ENCODE data around the gene LDB3. TPM values are rescaled to one million over a fixed set of nuclear protein-coding genes. Genes with fewer than 3 reads are reported as not detected.

Gene LDB3
- total and polyA plus RNA-seq, 2 donors: 7.1 to 8.2 TPM

DNA sequence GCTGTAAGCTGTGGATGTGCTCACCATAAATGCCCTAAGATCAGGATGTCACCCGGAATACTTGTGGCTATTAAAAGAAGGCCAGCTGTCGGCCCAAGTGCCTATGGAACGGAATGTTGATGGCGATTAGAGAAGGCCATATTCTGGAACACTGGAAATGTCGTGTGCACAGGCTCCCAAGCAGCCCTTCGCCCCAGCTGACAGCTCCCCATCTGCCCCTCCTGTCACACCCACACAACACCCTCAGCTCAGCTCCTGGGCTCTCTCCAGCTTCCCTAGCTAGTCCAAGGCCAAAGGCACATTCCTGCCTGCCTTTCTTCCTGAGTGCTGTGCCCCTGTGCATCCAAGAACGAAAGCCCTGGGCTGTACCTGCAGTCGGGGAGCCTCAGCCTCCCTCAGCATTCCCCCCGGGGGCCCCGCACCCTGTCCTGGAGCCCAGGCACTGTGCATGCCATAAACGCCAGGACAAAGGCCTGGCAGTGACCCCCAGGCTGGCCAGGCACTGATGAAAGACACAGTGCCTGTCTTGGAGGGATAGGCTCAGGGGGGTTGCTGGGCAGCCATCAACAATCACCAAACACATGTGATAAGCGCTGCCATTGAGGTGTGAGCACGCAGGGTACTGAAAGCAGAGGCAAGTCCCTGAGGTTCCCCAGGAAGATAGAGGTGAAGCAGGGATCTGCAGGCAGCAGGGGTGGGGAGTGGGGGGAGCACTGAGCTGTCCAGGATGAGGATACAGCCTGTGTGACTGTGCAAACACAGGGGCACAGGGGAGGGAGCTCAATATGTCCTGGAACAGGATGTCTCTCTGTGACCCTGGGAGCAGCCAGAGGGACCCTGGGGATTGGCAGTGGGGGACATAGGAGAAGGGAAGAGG is 3.7 kb upstream of the LDB3 start:
- DNase-seq (ENCODE audit: extremely low spot score): no peak
- Histone ChIP-seq H3K4me1 (ENCODE audit: insufficient read depth) (no peaks in the 10 kb centered on the region), H3K36me3 (ENCODE audit: insufficient read depth) (no peaks in the 10 kb centered on the region), H3K27ac (ENCODE audit: low read depth) (no peak overlapping the region), H3K4me3 (ENCODE audit: low read depth, low read length) (no peak overlapping the region)
- 65% methylated on average over 13 of the region's 13 CpGs for WGBS

DNA sequence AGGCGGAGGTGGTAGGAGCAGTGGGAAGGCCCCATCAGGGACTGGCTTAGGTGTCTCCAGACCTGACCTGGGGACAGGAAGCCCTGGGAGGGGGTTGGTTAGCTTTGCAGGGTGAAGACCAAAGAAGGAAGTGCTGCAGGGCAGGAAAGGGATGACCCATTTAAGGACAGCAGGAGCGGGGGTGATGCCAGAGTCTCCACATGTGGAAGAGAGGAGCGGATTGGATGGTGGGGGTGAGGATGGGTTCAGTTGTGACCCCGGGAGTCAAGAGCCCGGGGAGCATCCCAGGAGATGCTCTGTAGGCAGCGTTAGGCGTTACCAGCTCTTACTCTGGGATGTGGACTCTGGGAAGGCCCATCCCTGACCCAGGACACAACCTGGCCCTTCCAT is 3.1 kb upstream of the LDB3 start:
- Histone ChIP-seq H3K4me3 (ENCODE audit: low read depth, low read length) (no peak overlapping the region), H3K36me3 (ENCODE audit: insufficient read depth) (no peaks in the 10 kb centered on the region), H3K27ac (ENCODE audit: low read depth) (no peak overlapping the region), H3K4me1 (ENCODE audit: insufficient read depth) (no peaks in the 10 kb centered on the region)
- DNase-seq (ENCODE audit: extremely low spot score): no peak
- 87% methylated on average over 7 of the region's 7 CpGs for WGBS

DNA sequence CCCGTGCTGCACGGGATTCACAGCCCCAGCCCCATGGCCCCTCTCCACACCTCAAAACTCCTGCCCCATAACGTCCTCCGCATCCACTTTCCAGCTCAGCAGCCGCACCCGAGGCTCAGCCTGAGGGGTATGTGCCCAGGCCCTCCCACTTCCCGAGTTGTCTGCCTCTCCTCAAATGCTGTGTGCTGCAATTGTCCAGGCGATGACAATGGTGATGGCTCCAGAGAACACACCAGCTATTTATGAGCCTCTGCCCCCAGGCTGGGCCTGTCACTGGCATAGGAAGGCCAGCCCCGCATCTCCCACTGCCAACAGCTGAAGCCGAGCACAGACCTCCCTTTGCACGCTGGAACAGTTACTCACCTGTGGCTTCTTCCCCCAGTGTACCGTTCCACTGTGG is 2.4 kb upstream of the LDB3 start:
- no peaks in the 10 kb centered on the region for H3K4me1 ChIP-seq (ENCODE audit: insufficient read depth)
- whole genome bisulfite sequencing: 81% methylated on average over 12 of the region's 12 CpGs
- H3K27ac ChIP-seq (ENCODE audit: low read depth): no peak overlapping the region

DNA sequence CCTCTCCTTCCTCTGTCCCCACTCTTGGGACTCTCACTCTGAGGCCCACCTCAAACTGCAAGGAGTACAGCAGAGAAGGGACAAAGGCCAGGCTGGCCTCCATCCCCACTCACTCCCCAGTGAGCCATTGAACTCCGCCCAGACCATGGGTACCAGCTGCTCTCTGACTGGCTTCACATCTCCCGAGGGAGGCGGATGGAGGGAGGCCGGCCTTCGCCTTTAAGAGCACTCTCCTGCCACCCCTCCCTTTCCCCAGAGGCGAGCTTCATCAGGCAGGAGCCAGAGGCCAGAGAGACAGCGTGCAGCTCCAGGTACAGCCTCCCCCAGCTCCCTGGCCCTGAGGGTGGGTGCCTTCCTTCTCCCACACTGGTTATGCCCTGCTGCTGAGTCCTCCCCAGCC is 1.8 kb upstream of the LDB3 start:
- Histone ChIP-seq H3K4me3 (ENCODE audit: low read depth, low read length) (no peak overlapping the region), H3K36me3 (ENCODE audit: insufficient read depth) (no peaks in the 10 kb centered on the region), H3K27ac (ENCODE audit: low read depth) (peak overlapping the region; percentile 15), H3K4me1 (ENCODE audit: insufficient read depth) (no peaks in the 10 kb centered on the region)
- 90% methylated on average over 7 of the region's 7 CpGs for WGBS
- DNase-seq (ENCODE audit: extremely low spot score): no peak

More for the DNA sequence above, 2.4 kb upstream of the LDB3 start:
- DNase-seq (ENCODE audit: extremely low spot score): no peak
- no peak overlapping the region for H3K4me3 ChIP-seq (ENCODE audit: low read depth, low read length)
- H3K36me3 ChIP-seq (ENCODE audit: insufficient read depth): no peaks in the 10 kb centered on the region

DNA sequence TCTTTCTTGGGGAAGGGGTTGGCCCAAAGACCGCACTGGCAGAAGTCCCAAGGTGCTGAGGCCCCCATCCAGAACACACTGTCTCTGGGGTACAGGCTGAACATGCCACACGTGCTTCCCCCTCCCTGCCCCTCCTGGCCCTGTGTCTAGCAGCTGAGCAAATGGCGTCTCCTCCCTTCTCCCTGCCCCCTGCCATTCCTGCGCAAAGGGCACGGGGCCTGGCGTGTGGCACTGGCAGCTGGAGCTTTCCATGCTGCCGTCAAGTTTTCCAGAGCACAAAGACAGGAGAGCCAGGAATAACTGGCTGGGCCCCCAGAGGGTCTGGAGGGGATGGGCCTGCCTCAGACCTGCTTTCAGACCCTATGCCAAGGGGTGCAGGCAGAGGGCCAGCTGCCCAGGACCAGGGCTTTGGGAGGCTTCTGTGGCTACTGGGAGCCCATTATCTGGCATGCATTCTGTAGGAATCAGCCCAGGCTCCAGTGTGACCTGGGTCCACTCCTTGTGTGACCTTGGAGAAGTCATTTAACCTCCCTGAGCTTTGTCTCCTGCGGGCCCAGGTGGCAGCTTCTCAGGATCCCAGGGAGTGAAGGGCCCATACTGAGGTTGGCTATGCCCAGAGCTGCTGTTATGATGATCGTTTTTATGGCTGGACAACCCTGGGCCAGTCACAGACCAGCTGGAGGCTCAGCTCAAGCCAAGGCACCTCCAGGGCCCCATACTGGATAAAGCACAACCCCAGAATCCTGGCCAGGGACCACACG is 710 bp upstream of the LDB3 start:
- H3K4me1 ChIP-seq (ENCODE audit: insufficient read depth): no peaks in the 10 kb centered on the region
- no peak overlapping the region for H3K27ac ChIP-seq (ENCODE audit: low read depth)
- no peak for DNase-seq (ENCODE audit: extremely low spot score)
- WGBS: 79% methylated on average over 10 of the region's 10 CpGs
- H3K4me3 ChIP-seq (ENCODE audit: low read depth, low read length): no peak overlapping the region
- H3K36me3 ChIP-seq (ENCODE audit: insufficient read depth): no peaks in the 10 kb centered on the region

DNA sequence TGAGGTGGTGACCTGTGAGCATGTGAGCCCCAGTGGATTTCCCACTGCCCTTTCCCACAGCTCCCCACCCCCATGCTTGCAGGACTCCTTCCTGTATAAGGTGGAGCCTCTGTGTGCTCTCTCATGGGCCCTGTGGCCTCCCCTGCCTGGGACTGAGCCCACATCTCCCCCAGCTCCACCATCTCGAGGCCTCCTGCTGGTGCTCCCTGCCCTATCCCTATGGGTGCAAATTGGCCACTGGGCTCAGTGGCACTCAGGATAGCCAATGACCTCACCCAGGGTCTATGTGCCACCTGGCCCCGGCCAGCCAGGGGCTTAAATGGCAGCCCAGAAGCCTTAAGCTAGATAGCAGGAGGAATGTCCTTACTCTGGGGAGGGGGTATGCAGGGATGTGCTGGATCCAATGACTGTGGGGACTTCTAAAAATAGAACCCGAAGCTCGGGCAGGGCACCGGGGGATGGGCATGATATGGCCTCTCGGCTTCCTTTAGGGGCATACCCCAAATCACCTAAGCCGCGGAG is 2.0 kb downstream of the LDB3 start:
- WGBS: 71% methylated on average over 8 of the region's 8 CpGs
- Histone ChIP-seq H3K27ac (ENCODE audit: low read depth) (no peak overlapping the region), H3K36me3 (ENCODE audit: insufficient read depth) (no peaks in the 10 kb centered on the region), H3K4me1 (ENCODE audit: insufficient read depth) (no peaks in the 10 kb centered on the region), H3K4me3 (ENCODE audit: low read depth, low read length) (no peak overlapping the region)
- DNase-seq (ENCODE audit: extremely low spot score): no peak

DNA sequence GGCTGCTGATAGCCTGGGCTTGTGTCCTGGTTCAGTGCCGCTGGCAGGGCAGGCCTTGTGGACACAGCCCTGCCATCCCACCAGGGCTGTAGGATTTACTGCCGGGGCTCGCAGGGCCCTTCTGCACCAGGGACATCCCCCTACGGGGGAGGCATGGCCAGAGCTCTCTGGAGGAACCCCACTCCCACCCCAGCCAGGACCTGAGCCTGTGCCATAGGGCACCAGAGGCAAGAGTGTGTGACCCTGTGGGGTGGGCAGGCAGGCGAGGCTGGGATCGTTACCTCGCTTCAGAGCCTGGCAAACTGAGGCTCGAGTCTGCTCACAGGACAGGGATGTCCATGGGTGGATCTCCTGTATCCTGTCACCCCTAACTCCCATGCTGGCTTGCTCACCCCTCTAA is 2.6 kb downstream of the LDB3 start:
- Histone ChIP-seq H3K4me1 (ENCODE audit: insufficient read depth) (no peaks in the 10 kb centered on the region), H3K4me3 (ENCODE audit: low read depth, low read length) (no peak overlapping the region), H3K36me3 (ENCODE audit: insufficient read depth) (no peaks in the 10 kb centered on the region), H3K27ac (ENCODE audit: low read depth) (no peak overlapping the region)
- 84% methylated on average over 8 of the region's 8 CpGs for WGBS
- no peak for DNase-seq (ENCODE audit: extremely low spot score)

DNA sequence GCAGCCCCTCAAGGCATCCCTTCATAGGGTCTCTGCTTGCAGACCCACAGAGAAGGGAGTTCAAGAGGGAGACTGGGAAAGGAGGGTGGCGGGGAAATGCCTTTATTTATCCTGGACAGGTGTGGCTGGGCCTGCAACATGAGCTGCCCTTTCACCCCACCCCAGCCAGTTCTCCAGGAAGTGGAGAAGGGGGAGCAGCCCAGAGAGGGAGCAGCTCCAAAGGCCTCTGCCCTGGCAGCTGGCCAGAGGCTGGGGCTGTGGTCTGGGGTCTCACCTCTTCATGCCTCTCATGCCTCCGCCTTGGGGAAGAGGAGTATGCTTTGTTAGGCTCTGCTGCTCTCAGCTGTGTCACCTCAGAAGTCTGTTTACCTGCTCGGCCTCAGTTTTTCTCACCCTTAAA is 3.1 kb downstream of the LDB3 start:
- Histone ChIP-seq H3K27ac (ENCODE audit: low read depth) (no peak overlapping the region), H3K4me1 (ENCODE audit: insufficient read depth) (no peaks in the 10 kb centered on the region), H3K4me3 (ENCODE audit: low read depth, low read length) (no peak overlapping the region), H3K36me3 (ENCODE audit: insufficient read depth) (no peaks in the 10 kb centered on the region)
- no peak for DNase-seq (ENCODE audit: extremely low spot score)
- WGBS: 88% methylated on average over 3 of the region's 3 CpGs

DNA sequence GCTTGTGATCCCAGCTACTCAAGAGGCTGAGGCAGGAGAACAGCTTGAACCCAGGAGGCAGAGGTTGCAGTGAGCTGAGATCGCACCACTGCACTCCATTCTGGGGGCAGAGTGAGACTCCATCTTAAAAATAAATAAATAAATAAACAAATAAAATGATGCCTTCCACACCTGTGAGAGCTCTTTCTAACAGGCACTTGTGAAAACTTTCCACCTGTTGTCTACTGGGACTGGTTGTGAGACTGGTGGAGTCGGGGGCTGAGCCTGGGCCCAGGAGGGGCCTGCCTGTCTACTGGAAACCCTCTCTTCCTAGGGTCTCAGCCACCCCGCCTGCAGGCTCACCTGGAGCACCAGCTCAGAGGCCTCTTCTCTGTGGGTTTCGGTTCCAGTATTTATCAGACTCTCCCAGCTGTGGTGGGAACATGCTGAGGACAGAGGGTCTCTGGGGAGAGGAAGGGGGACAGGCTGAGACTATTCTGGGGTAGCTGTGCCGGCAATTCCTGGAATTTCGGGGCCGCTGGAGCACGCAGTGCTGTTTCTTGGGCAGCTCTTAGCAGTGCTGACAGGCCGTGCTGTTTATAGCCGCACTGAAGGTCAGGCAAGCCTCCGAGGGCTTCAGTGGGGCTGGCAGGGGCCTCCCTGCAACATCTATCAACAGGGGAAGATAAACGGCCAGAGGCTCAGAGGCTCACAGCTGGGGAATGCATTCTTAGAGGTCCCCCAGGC is 3.8 kb downstream of the LDB3 start:
- no peak for DNase-seq (ENCODE audit: extremely low spot score)
- Histone ChIP-seq H3K4me1 (ENCODE audit: insufficient read depth) (no peaks in the 10 kb centered on the region), H3K27ac (ENCODE audit: low read depth) (no peak overlapping the region), H3K36me3 (ENCODE audit: insufficient read depth) (no peaks in the 10 kb centered on the region), H3K4me3 (ENCODE audit: low read depth, low read length) (no peak overlapping the region)
- 47% methylated on average over 12 of the region's 12 CpGs for WGBS

DNA sequence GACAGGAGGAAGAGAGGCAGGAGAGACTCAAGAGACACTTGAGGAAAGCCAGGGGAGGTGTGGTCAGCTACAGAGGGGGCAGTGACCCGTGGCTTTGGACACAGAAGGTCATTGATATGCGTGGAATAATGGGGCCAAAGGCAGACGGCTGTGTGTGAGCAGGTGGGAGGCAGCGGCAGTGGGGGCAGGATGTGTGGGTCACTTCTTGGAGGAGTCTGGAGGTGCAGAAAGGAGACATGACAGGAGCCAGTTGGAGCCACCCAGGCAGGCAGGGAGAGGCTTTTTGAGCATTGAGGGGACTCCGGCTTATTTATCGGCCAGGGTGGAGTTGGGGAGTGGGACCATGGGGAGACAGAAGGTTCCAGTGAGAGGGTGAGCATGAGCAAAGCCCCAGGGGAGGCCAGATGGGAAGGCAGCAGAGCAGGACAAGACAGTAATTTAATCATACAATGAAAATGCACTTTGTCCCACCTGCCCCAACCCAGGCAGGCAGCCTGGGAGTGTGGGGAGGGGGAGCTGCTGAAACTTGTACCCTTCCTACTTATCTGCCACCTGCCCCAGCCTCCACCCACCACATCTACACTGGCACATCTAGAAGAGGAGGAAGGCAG is 5.0 kb downstream of the LDB3 start:
- 88% methylated on average over 6 of the region's 6 CpGs for WGBS
- Histone ChIP-seq H3K4me1 (ENCODE audit: insufficient read depth) (no peaks in the 10 kb centered on the region), H3K36me3 (ENCODE audit: insufficient read depth) (no peaks in the 10 kb centered on the region), H3K4me3 (ENCODE audit: low read depth, low read length) (no peak overlapping the region), H3K27ac (ENCODE audit: low read depth) (no peak overlapping the region)
- no peak for DNase-seq (ENCODE audit: extremely low spot score)

DNA sequence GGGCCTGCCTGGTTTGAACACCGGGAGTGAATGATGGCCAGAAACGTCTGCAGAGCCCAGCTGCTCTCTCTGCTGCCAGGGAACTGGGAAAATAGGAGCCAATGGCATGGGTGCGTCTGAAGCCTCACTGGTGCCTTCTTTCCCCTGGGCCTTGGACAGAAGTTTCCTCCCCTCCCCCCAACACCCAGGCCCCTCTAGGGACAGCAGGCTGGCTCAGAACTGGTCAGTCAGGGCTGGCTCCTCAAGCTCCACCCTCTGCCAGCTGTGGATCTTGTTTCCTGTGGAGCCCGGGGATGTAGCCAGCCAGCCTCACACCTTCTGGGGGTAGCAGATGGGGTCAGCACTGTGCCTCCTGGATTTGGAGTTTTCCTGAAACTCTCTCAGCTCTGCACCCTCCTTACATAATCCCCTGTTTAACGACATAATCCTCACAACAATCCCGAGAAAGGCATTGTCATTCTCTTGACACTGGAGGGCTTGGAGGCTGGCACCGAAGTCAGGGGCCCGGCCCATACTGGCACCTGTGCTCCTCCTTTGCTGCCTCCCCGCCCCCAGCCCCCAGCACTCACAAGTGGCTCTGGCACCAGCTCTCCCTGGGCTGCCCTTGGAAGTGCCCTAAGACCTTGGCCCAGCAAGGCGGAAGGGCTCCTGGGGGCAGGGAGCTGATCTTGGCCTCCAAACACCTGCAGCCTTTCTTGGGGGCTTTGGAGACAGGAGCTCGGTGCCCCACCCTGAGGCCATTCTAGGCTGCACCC is 5.7 kb downstream of the LDB3 start:
- no peak overlapping the region for H3K4me3 ChIP-seq (ENCODE audit: low read depth, low read length)
- H3K27ac ChIP-seq (ENCODE audit: low read depth): no peak overlapping the region
- WGBS: 68% methylated on average over 11 of the region's 11 CpGs
- H3K4me1 ChIP-seq (ENCODE audit: insufficient read depth): no peaks in the 10 kb centered on the region
- no peaks in the 10 kb centered on the region for H3K36me3 ChIP-seq (ENCODE audit: insufficient read depth)
- no peak for DNase-seq (ENCODE audit: extremely low spot score)

DNA sequence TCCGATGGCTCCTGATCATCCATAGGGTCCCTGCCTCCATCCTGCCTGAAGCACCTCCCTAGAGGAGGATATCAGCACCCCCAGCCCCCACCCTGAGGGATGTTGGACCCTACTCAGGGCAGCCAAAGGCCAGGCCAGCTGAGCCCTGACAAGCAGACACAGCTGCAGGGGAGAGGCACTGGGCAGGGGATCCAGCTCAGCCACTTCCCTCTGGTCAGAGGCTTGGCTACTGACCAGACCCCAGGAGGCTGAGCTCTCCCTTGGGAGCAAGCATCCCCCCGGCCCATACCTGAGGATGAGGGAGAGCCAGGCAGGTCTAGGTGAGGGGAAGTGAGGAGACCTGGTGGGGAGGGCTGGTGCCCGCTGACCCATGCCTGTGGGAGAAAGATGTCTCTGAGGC is 6.6 kb downstream of the LDB3 start:
- DNase-seq (ENCODE audit: extremely low spot score): no peak
- H3K4me3 ChIP-seq (ENCODE audit: low read depth, low read length): no peak overlapping the region
- no peaks in the 10 kb centered on the region for H3K4me1 ChIP-seq (ENCODE audit: insufficient read depth)
- H3K36me3 ChIP-seq (ENCODE audit: insufficient read depth): no peaks in the 10 kb centered on the region
- WGBS: 96% methylated on average over 3 of the region's 3 CpGs
- no peak overlapping the region for H3K27ac ChIP-seq (ENCODE audit: low read depth)

DNA sequence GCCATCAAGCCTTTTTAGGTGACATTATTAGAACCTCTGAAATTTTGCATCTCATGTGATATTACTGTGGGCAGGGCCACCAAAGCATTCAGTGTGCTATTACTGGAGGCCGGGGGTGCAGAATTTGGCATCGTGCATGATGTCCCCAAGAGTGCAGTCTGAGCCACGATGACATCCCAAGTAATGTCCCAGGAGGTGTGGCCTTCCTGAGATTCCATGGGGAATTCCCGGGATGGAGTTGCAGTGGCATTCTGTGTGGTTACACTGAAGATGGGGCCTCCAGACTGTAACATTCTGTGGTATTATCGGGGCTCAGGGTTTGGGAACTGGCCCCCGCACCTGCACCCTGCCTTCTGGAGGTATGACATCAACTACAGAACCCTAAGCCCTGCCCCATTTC is 9.1 kb downstream of the LDB3 start:
- no peak overlapping the region for H3K4me3 ChIP-seq (ENCODE audit: low read depth, low read length)
- no peak overlapping the region for H3K27ac ChIP-seq (ENCODE audit: low read depth)
- no peaks in the 10 kb centered on the region for H3K36me3 ChIP-seq (ENCODE audit: insufficient read depth)
- H3K4me1 ChIP-seq (ENCODE audit: insufficient read depth): no peaks in the 10 kb centered on the region
- WGBS: 85% methylated on average over 6 of the region's 6 CpGs
- no peak for DNase-seq (ENCODE audit: extremely low spot score)
